ENCODE measurements around the gene DCTN2.

DNA sequence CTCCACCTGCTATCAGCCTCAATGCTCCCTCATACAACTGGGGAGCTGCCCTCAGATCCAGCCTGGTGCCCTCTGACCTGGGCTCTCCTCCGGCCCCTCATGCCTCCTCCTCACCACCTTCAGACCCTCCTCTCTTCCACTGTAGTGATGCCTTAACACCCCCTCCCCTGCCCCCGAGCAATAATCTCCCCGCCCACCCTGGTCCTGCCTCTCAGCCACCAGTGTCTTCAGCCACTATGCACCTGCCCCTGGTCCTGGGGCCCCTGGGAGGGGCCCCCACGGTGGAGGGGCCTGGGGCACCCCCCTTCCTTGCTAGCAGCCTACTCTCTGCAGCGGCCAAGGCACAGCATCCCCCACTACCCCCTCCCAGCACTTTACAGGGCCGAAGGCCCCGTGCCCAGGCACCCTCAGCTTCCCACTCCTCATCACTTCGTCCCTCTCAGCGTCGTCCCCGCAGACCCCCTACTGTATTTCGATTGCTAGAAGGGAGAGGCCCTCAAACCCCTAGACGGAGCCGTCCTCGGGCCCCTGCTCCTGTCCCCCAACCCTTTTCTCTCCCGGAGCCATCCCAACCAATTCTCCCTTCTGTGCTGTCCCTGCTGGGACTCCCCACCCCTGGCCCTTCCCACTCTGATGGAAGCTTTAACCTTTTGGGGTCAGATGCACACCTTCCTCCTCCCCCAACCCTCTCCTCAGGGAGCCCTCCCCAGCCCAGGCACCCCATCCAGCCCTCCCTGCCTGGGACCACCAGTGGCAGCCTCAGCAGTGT lies 21.2 kb downstream of the DCTN2 start:
- no peak for TF ChIP-seq FOXM1 (IDR thresholded peaks at IDR 0.05; ENCODE audit: borderline replicate concordance)
- no peak for TF ChIP-seq LEF1 (IDR thresholded peaks at IDR 0.05; ENCODE audit: borderline replicate concordance)
- TF ChIP-seq BHLHE40 (IDR thresholded peaks at IDR 0.05; ENCODE audit: borderline replicate concordance), result no peak
- TF ChIP-seq, protein P1, sequence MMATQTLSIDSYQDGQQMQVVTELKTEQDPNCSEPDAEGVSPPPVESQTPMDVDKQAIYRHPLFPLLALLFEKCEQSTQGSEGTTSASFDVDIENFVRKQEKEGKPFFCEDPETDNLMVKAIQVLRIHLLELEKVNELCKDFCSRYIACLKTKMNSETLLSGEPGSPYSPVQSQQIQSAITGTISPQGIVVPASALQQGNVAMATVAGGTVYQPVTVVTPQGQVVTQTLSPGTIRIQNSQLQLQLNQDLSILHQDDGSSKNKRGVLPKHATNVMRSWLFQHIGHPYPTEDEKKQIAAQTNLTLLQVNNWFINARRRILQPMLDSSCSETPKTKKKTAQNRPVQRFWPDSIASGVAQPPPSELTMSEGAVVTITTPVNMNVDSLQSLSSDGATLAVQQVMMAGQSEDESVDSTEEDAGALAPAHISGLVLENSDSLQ (IDR thresholded peaks at IDR 0.05), result no peak
- no peak for TF ChIP-seq FOXA1 (IDR thresholded peaks at IDR 0.05)
